Uterus (tissue), 2 donors: Measurements from ENCODE around the gene KASH5.

ENCODE experiments used
- POLR2A ChIP-seq, 2 donors: fragments of 450-650 bp; IDR thresholded peaks; one replicate each; pipeline ENCODE4 v1.6.1; 2016; ENCODE audit warnings: antibody characterized with exemption in 2 of 2, mild to moderate bottlenecking in 1 of 2, moderate library complexity in 1 of 2
- TF ChIP-seq, protein P1 (sequence below), 4 experiments: fragments of 200-600 bp in 2 of 4; fragments of 450-650 bp in 2 of 4; sonication (generic) in 2 of 4; IDR thresholded peaks; one replicate each; pipeline ENCODE4 v1.5.1; 2016 to 2019; ENCODE audit warnings: antibody characterized with exemption in 4 of 4, mild to moderate bottlenecking in 2 of 4, moderate library complexity in 1 of 4

DNA sequence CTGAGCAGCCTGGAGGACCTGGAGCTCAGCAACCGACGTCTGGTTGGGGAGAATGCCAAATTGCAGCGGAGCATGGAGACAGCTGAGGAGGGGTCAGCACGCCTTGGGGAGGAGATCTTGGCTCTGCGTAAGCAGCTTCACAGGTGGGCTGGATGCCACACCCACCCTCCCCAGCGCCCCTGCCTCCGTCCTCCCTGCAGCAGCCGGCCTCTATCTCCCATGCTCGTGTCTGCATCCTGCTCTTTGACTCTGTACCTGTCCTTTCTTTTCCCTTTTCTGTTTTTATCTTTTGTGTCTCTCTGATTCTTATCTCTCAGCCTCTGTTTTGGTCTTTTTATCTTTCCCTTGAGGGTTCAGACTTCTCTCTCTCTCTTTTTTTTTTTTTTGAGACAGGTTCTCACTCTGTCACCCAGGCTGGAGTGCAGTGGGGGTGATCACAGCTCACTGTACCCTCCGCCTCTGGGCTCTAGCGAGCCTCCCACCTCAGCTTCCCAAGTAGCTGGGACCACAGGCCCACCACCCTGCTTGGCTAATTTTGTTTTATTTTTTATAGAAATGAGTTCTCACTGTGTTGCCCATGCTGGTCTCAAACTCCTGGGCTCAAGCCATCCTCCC is 10.1 kb downstream of the KASH5 start:
- no peak for TF ChIP-seq POLR2A (IDR thresholded peaks at IDR 0.05)
- TF ChIP-seq, protein P1, sequence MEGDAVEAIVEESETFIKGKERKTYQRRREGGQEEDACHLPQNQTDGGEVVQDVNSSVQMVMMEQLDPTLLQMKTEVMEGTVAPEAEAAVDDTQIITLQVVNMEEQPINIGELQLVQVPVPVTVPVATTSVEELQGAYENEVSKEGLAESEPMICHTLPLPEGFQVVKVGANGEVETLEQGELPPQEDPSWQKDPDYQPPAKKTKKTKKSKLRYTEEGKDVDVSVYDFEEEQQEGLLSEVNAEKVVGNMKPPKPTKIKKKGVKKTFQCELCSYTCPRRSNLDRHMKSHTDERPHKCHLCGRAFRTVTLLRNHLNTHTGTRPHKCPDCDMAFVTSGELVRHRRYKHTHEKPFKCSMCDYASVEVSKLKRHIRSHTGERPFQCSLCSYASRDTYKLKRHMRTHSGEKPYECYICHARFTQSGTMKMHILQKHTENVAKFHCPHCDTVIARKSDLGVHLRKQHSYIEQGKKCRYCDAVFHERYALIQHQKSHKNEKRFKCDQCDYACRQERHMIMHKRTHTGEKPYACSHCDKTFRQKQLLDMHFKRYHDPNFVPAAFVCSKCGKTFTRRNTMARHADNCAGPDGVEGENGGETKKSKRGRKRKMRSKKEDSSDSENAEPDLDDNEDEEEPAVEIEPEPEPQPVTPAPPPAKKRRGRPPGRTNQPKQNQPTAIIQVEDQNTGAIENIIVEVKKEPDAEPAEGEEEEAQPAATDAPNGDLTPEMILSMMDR (IDR thresholded peaks at IDR 0.05), result no peak
